ENCODE measurements around the gene IPCEF1.
"Not testable (repeated sequence)": the region's sequence is repeated elsewhere in the genome, so short reads cannot be mapped to it uniquely, and the experiment has no call there.

IPCEF1 gene

DNA sequence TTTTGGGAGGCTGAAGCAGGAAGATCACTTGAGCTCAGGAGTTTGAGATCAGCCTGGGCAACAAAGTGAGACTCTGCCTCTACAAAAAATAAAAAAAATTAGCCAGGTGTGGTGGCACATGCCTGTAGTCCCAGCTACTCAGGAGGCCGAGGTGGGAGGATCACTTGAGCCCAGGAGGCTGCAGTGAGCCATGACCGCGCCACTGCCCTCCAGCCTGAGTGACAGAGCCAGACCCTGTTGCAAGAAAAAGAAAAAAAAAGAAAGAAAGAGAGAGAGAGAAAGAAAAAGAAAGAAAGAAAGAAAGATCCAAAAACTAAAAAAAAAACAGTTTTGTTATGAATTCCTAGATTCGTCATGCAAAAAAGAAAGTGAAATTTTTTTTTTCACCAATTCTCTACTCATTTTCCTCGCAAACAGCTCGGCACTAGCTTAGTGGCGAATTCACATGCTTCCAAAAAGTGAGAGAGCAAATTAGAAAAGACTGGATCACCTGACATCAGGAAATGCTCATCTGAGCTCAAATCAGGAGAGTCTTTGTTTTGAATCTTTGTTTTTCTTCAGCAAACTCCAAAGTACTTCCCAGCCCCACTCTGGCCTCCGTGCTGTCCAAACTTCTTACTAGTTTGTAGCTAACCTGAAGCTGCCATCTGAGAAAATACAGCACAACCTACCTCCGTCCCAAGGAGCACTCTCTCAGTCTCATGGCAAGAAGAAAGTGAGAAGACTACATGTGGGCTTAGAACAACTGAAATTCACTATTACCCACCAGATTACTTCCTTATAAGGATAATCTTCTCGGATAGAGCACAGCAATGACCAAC is 27.0 kb downstream of the IPCEF1 start:
- DNase-seq, result no peak

DNA sequence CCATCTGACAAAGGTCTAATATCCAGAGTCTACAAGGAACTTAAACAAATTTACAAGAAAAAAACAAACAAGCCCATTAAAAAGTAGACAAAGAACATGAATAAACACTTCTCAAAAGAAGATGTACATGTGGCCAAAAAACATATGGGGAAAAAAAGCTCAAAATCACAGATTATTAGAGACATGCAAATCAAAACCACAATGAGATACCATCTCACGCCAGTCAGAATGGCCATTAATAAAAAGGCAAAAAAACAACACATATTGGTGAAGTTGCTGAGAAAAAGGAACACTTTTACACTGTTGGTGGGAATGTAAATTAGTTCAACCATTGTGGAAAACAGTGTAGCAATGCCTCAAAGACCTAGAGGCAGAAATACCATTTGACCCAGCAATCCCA is 29.3 kb downstream of the IPCEF1 start:
- not testable (repeated sequence) for DNase-seq

DNA sequence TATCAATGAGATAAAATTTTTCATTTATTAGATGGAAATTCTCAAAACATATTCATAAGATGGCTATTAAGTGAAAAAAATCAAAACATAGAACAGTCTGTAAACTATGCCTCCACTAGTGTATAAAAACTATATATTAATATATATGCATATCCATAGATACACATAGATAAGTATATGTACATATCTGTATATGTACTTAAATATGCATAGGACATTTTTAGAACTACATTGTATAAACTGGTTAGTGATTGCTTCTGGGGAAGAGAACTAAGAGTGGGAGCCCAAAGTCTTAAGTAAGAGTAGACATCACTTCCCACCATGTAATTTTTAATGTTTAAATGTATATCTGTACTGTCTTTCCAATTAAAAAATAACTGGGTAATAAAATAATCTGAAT is 31.5 kb downstream of the IPCEF1 start:
- DNase-seq, result no peak

DNA sequence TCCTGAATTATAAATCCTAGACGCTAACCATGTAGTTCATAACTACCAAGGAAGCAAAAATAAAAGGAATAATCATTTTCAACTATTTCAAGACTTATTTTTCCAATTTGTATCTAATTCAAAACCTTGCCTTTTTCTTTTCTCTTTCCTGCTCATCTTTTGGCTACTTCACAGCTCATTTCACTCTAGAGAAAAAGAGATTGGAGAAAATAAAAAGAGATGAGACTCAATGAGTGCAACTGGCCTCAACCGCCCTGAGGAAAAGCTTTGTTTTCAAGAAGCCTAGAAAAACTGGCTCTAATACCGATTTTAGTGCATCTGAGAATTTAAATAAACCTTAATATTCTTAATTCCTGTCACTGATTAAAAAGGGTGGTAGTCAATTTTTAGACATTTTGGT is 36.4 kb downstream of the IPCEF1 start:
- DNase-seq, result no peak

DNA sequence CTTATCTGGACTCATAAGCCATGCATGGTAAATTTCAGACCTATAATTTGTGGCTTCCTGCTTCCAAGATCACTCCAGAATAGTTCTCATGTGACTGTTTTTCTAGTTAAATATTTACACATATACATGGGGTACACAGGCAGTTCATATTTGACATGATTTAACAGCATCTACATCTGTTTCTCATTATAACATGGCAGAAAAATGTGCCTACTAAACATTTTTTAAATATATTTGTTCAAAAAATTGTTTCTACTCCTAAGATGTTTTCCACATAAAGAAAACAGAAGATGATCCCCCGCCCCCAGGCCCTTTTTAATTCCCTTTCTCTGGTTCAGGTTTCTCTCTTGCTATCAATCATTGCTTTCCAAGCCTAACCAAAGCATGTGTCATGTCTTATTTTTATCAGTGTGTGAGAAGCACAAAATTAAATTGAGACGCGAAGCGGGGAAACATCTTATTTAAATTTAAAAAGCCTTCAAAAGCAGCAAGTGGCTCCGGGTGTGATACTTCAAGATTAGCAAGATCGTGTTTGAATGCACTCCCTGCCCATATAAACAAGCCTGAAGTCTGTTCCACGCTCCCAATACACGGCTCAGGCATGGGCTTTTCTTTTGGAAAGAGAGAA is 37.3 kb downstream of the IPCEF1 start:
- no peak for DNase-seq

DNA sequence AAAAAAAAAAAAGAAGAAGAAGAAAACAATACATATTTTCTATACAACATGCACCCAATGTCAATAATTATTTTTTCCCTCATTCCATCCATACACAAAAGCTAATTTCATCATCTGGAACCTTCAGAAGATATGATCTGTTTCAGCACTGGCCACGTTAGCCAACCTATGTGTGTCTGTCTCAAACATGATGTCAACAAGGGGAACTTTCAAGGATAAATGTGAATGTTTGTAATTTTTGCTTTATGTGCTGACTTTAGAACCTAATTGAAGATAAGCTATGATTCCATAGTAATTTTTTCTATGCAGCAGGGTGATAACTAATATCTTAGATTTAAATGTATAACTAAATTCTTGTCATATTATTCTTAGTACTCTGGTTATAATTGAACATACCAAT is 37.9 kb downstream of the IPCEF1 start:
- no peak for DNase-seq

DNA sequence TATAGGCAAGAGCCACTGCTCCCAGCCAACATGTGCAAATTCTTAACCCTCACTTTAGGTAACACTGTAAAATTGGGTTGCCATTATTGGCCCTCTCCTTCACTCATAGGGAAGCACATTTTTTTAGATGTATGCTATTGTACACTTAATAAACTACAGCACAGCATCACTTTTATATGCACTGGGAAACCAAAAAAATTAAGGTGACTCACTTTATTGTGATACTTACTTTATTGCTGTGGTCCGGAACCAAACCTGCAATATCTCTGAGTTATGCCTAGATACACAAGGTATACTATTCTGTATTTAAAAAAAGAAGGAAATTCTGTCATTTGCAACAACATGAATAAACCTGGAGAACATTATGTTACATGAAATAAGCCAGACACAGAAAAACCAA is 40.5 kb downstream of the IPCEF1 start:
- no peak for DNase-seq

DNA sequence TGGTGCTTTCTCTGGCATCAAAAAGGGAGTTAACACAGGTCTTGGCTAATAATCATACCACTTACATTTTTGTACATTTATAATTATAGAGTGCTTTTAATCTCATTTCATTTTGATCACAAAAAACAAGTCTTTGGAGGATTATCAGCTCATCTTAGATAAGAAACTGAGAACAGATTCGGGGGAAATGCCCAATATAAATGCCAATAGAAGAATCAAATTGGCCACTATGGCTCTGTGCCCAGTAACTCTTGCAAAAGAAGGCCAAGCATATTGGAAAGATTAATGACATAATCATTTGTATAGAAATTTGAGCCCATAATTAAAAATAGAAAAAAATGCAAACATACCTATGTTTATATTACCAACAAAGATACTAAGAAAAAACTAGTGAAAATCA is 42.5 kb downstream of the IPCEF1 start:
- DNase-seq, result no peak

DNA sequence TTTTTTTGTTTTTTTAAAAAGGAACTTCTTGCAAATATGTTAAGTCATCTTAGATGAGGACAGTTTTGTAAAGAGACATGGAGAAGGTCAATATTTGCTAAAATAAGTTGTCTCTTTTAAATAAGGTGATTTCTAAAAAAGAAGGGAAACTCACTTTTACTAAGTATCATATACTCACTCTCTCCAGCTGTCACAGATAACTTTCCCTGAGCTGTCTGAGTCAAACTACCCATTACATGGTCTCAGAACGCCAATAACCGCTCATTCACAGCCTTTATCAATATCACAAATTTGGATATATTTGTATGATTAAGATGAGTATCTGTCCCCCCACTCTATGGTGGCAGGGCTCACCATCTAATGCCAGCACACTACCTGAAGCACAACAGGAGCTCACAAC is 47.6 kb downstream of the IPCEF1 start:
- DNase-seq, result no peak

DNA sequence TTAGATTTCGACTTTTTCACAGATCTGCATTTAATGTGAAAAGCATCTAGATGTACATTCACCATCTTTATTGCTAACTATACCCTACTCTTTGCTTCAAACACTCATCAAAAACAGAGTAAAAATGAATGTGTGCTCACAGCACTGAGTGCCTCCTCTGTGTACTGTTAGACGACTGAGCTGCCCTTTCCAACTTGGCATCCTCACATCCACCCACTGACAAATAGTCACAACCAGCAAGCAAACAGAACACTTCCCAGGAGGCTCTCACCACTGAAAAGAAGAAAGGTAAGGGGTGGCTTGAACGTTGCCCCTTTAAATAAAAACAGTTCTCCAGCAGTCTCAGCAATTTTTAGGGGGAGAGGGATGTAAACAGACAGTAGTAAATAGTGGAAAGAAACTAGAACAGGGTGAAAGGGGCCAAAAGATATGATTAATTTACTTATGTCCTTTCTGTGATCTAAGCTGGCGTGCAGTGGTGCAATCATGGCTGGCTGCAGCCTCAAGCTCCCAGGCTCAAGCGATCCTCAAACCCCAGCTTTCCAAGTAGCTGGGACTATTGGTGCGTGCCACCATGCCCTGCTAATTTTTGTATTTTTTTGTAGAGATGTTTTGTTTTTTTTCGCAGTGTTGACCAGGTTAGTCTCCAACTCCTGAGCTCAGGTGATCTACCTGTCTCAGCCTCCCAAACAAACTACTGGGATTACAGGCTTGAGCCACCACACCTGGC is 48.7 kb downstream of the IPCEF1 start:
- DNase-seq, result no peak

DNA sequence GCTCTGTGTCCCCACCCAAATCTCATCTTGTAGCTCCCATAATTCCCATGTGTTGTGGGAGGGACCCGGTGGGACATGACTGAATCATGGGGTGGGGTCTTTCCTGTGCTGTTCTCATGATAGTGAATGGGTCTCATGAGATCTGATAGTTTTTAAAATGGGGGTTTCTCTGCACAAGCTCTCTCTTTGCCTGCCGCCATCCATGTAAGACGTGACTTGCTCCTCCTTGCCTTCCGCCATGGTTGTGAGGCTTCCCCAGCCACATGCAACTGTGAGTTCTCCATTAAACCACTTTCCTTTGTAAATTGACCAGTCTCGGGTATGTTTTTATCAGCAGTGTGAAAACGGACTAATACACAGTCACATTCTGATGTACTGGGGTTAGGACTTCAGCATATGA is 49.5 kb downstream of the IPCEF1 start:
- DNase-seq, result not testable (repeated sequence)

DNA sequence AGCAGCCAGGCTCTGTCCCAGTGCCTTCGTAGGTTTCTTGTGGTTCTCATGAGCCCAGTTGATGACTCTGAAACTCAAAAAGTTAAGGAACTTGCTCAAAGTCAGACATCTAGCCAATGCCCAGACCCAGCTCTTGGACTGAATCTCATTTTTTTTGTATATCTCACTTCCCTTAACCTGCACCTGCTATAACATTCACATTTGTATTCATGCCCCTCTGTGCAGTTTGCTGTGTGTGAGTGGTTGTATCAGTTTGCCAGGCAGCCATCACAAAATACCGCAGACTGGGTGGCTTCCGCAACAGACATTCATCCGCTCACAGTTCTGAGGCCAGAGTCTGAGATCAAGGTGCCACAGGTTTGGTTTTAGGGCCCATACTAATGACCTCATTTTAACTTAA is 49.9 kb downstream of the IPCEF1 start:
- no peak for DNase-seq

DNA sequence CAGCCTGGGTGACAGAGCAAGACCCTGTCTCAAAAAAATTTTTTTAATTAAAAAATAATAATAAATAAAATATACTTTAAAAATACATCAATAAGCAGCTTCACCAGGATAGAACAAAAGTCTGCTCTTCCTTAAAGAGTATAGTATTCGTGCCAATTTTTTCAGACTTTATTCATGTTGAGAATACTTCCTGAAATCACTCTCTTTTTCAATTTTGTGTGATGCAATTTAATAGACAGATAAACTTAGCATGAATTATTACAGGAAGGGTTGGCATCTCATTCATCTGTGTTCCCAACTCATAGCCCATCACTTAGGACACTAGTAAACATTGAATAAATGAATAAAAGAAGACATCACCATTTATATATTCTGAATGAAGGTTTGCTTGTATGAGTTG is 52.4 kb downstream of the IPCEF1 start:
- DNase-seq, result peak; percentile 18

DNA sequence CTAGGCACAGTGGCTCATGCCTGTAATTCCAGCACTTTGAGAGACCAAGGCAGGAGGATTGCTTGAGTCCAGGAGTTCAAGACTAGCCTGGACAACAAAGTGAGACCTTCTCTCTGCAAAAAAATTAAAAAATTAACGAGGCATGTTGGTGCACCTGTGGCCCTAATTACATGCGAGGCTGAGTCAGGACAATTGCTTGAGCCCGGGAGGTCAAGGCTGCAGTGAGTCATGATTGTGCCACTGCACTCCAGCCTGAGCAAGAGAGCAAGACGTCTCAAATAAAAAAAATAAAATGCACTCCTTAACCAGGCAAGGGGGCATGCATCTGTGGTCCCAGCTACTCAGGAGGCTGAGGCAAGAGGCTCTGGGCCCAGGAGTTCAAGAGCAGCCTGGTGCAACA is 53.0 kb downstream of the IPCEF1 start:
- not testable (repeated sequence) for DNase-seq

DNA sequence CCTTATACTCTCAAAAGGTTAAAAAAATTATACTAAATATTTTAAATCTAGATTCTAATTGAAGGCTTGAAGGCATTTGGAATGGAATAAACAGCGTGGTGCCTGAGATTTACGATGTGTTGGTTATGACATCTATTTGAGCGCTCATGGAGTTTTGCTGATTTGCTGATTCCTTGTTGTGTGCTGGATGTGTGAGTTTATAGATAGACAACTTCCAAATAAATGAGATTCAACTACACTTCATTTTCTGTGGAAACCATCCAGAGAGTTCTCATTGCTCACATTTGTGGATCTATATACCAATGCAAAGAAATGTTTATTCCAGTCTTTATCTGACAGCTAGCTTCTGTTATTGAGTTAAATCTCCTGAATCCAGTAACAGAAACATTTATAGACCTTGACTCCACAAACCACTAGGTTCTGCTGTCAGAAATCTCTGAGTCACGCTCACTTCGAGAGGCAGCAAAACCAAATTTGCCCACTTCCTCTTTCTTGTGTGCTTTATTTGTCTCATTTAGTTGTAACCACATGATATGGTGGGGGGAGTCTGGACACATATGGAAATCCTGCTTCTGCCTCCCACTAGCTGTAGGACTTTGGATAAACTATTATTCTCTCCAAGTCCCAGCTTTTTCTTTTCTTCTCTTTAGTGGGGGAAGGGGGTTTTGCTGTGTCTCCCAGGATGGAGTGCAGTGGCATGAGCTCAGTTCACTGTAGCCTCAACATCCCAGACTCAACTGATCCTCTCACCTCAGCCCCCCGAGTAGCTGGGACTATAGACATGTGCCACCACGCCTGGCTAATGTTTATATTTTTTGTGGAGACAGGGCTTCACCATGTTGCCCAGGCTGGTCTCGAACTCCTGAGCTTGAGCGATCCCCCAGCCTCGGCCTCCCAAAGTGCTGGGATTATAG is 54.5 kb downstream of the IPCEF1 start:
- peak; percentile 96 for DNase-seq

DNA sequence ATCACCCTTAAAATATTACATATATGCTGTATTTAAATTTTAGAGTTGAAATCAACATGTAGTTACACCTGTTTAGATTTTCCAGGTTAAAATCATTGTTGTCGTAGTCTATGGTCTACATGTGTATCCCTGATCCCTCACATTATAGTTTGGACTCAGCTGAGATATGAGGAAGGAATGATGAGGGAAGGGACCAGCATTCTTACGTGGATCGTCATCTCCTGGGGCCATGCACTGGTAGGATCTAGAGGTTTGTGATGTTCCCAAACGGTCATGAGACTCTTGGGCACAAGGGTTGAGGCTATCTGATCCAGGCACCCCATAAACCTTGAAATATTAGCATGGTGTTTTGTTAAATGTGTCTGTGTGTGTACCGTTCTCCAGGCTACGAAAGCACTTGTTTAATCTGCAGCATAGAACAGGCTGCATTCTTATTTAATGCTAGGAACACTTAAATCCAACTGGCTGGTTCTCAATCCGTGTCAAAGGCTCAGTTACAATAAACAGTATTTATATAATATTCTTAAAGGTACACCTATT is 55.4 kb downstream of the IPCEF1 start:
- DNase-seq, result no peak

DNA sequence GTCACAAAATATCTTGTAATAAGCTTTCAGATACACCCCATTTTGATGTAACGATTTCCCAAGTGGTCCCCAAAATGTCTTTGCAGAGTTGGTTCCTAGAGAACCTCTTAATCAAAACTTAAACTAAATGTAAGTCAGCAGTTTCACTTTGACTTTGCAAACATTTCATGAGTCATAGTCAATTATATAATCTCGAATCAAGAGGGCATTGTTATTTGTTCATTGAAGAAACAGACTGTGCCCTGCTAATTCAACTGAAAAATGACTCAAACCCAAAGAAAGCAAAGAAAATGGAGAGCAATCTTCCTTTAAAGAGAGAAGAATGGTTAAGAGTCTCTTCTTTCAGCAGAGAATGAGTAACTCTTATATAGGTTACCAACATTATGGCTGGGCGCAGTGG is 58.3 kb downstream of the IPCEF1 start:
- DNase-seq, result no peak

DNA sequence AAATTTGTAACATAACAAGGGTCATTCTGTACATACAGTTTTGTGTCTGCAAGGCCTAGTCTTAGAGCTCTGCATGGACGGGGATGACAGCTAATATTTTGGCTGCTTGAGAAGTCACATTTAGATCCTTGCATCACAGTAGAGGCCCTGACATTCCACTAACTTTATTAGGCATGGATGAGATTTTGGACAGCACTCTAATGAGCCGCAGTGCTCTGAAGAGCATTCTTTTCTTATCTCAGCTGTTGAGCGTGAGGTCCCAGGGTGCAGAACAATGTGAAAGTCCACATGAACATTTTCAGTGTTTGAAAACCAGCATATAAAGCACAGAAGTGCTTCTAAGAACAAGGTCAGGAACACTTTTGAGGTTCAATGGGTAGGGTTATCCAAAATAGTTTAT is 58.9 kb downstream of the IPCEF1 start:
- DNase-seq, result no peak

DNA sequence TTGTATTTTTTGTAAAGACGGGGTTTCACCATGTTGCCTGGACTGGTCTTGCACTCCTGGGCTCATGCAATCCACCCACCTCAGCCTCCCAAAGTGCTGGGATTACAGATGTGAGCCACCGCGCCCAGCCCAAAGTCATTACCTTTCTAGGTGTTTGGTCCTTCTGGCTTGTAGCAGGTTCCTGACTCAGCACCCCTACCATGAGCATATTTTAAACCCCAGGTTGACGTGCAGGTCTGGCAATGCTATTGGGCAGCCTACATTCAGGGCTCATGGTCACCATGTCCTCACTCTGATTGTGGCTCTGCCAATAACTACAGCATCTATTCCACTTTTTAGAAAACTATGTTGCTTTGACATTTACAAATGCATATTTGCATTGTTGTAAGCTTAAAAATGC is 59.4 kb downstream of the IPCEF1 start:
- DNase-seq, result no peak

DNA sequence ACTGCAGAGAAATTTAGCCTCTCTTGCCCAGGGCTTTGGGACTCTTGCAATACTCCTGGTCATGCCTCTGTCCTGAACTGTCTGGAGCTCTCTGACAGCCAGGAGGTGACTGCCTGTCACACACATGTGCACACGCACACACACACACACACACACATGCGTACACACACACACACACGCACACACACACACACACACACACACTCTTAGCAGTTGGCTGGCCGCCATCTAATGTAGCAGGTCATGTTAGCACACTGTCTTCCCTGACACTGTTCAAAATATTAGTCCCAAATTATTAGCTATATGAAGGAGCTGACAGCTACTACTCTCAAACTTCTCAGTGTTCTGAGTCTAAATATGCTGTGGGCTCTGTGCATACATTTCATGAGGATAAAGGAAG is 60.9 kb downstream of the IPCEF1 start:
- no peak for DNase-seq

DNA sequence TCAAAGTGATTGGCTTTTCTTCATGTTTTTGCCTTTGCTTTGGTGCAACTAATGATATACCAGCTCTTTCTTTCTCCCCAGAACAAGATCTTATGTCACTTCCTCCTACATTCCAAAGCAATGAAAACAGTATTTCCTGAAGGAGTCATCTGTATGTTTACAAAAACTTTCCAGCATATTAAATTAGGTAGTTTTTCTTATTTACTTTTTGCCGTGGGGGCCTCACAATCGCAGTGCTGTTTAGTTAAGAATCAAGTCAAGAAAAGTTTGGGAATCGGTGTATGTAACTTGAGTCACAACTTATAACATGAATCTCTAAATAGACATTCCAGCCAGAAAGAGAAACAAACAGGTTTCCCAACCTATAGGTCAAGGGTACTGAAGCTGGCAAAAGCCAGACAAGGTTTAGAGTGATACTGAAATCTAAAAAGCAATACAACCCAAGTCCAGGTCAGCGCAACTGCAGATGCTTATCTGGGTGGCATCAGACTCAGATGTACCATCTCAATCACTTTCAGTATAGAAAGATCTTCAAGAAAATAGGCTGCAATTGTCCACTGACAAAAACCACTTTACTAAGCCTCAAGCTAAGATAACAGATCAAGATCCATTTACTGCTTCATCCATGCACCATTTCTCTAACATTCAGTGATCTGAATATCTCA is 63.6 kb downstream of the IPCEF1 start:
- DNase-seq, result no peak

DNA sequence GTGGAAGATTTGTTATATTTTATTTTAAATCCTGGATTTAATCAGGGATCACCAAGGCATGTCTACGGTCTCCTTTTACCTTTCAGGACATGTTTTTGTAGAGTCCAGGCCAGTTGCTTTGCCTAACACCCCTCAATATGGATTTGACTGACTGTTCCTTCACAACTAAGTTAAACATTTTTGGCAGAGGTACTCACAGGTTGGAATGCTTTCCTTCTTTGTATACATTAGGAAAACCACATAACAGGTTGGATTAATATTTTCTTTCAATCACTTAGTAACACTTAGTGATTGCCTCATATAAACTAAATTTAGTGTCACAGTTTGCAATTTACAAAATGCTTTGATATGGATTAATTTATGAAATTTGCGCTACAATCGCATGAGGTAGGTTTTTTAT is 64.5 kb downstream of the IPCEF1 start:
- no peak for DNase-seq

Measured in hematopoietic multipotent progenitor cell treated with erythropoietin and hydrocortisone succinate and interleukin-3 and kit ligand, for 4 days (in vitro differentiated cells).